Neural cell (in vitro differentiated cells): ENCODE results near the gene HSPA1A. TPM values are rescaled to one million over a fixed set of nuclear protein-coding genes. Genes with fewer than 3 reads are reported as not detected.
"Not testable (repeated sequence)": the region's sequence is repeated elsewhere in the genome, so short reads cannot be mapped to it uniquely, and the experiment has no call there.

Experiments
- H2AFZ ChIP-seq: fragments of 200-600, 300-800 bp; sonication (generic), shearing (Covaris generic); 2 replicates; pipeline ENCODE4 v1.6.0; 2014; ENCODE audit warnings: low read depth, mild to moderate bottlenecking, antibody characterized with exemption, low read length, moderate library complexity
- H3F3A ChIP-seq: fragments of 200-600 bp; shearing (Covaris generic); 2 replicates; pipeline ENCODE4 v1.6.1; 2016; ENCODE audit warnings: mild to moderate bottlenecking, moderate library complexity, mixed read lengths, antibody characterized with exemption, low read length; ENCODE audit not compliant: insufficient read depth, poor library complexity, severe bottlenecking
- H3K27ac ChIP-seq: fragments of 200-600, 300-800 bp; sonication (generic), shearing (Covaris generic); 2 replicates; pipeline ENCODE4 v1.5.1; 2014; ENCODE audit warnings: mild to moderate bottlenecking, low read length, moderate library complexity
- H3K27me3 ChIP-seq: fragments of 300-800, 200-600 bp; sonication (generic), shearing (Covaris generic); 2 replicates; pipeline ENCODE4 v1.6.0; 2014; ENCODE audit warnings: mild to moderate bottlenecking, low read depth, low read length, moderate library complexity; ENCODE audit not compliant: insufficient read depth
- H3K36me3 ChIP-seq: fragments of 300-800, 200-600 bp; sonication (generic), shearing (Covaris generic); 2 replicates; pipeline ENCODE4 v1.5.1; 2014; ENCODE audit warnings: mild to moderate bottlenecking, antibody characterized with exemption, low read length, moderate library complexity; ENCODE audit not compliant: insufficient read depth
- H3K4me2 ChIP-seq: fragments of 300-800, 200-600 bp; sonication (generic), shearing (Covaris generic); 2 replicates; pipeline ENCODE4 v1.6.0; 2014; ENCODE audit warnings: mild to moderate bottlenecking, low read length
- H3K4me3 ChIP-seq: fragments of 300-800, 200-600 bp; sonication (generic), shearing (Covaris generic); 2 replicates; pipeline ENCODE4 v1.5.1; 2014; ENCODE audit warnings: mild to moderate bottlenecking, low read length, moderate library complexity
- H3K79me2 ChIP-seq: fragments of 200-600 bp; shearing (Covaris generic); replicated peaks from 2 replicates; pipeline ENCODE4 v1.6.0; 2014; ENCODE audit warnings: mild to moderate bottlenecking, low read length, moderate library complexity; ENCODE audit not compliant: insufficient read depth
- H3K9ac ChIP-seq: fragments of 300-800, 200-600 bp; sonication (generic), shearing (Covaris generic); 2 replicates; pipeline ENCODE4 v1.6.1; 2016; ENCODE audit warnings: mild to moderate bottlenecking, low read length, mixed read lengths
- H3K9me2 ChIP-seq: fragments of 200-600 bp; shearing (Covaris generic); 2 replicates; pipeline ENCODE4 v1.6.1; 2016; ENCODE audit warnings: mild to moderate bottlenecking, low read length, mixed read lengths; ENCODE audit not compliant: insufficient read depth
- H3K9me3 ChIP-seq: fragments of 200-600, 300-800 bp; sonication (generic), shearing (Covaris generic); 2 replicates; pipeline ENCODE4 v1.6.1; 2016; ENCODE audit warnings: mild to moderate bottlenecking, mixed run types, low read length, moderate library complexity, mixed read lengths
- H4K20me1 ChIP-seq: fragments of 200-600 bp; shearing (Covaris generic); 2 replicates; pipeline ENCODE4 v1.6.1; 2016; ENCODE audit warnings: mild to moderate bottlenecking, mixed run types; ENCODE audit not compliant: insufficient read depth
- CTCF ChIP-seq: fragments of 450-650 bp; IDR thresholded peaks from 2 replicates; pipeline ENCODE4 v1.5.1; 2014; ENCODE audit warnings: antibody characterized with exemption, mild to moderate bottlenecking, moderate library complexity; ENCODE audit not compliant: poor library complexity, severe bottlenecking
- EP300 ChIP-seq: fragments of 450-650 bp; conservative IDR thresholded peaks from 2 replicates; pipeline ENCODE4 v1.6.1; 2014; ENCODE audit warnings: antibody characterized with exemption, mild to moderate bottlenecking, moderate library complexity; ENCODE audit not compliant: poor library complexity, severe bottlenecking
- EZH2 ChIP-seq: fragments of 200-600, 300-800 bp; shearing (Covaris generic), sonication (generic); IDR thresholded peaks from 2 replicates; pipeline ENCODE4 v1.6.1; 2014; ENCODE audit warnings: antibody characterized with exemption, low read length, borderline replicate concordance, mild to moderate bottlenecking; ENCODE audit not compliant: insufficient read depth, poor library complexity, severe bottlenecking
- MXI1 ChIP-seq: fragments of 450-650 bp; conservative IDR thresholded peaks from 2 replicates; pipeline ENCODE4 v1.6.1; 2014; ENCODE audit warnings: antibody characterized with exemption, mild to moderate bottlenecking; ENCODE audit not compliant: poor library complexity, severe bottlenecking
- POLR2AphosphoS5 ChIP-seq: IDR thresholded peaks from 2 replicates; pipeline ENCODE4 v1.6.1; 2012
- RAD21 ChIP-seq: fragments of 450-650 bp; conservative IDR thresholded peaks from 2 replicates; pipeline ENCODE4 v1.6.1; 2014; ENCODE audit warnings: antibody characterized with exemption, mild to moderate bottlenecking, moderate library complexity
- REST ChIP-seq: IDR thresholded peaks from 2 replicates; pipeline ENCODE4 v1.6.1; 2012; ENCODE audit warnings: borderline replicate concordance
- SMC3 ChIP-seq: fragments of 450-650 bp; conservative IDR thresholded peaks from 2 replicates; pipeline ENCODE4 v1.6.1; 2014; ENCODE audit warnings: antibody characterized with exemption, mild to moderate bottlenecking, moderate library complexity; ENCODE audit not compliant: poor library complexity
- TAF1 ChIP-seq: IDR thresholded peaks from 2 replicates; pipeline ENCODE4 v1.6.1; 2012; ENCODE audit warnings: low read depth
- polyA plus RNA-seq: library from polyadenylated mRNA; depleted of rRNA; stranded (reverse); fragments of >200 nt; gene quantifications from 2 replicates; pipeline ENCODE4 v1.2.3, GENCODE V29; 2014

The HSPA1A gene
- polyA plus RNA-seq, 1 donor from 2014 or later = 50.9 TPM

- Histone ChIP-seq H2AFZ (no peak overlapping the region), H3K4me3 (peak overlapping the region; percentile 98), H3K36me3 (peaks cover 4% of the 10 kb centered on the region), H3F3A (no peaks in the 10 kb centered on the region), H3K9me2 (no peaks in the 10 kb centered on the region), H3K79me2 (peaks cover 29% of the 10 kb centered on the region), H3K27ac (no peak overlapping the region), H3K9me3 (no peaks in the 10 kb centered on the region), H3K4me2 (peak overlapping the region; percentile 90), H3K27me3 (no peaks in the 10 kb centered on the region), H3K9ac (no peak overlapping the region), H4K20me1 (no peaks in the 10 kb centered on the region)
- TF ChIP-seq SMC3 (no peak), EZH2 (no peak), POLR2AphosphoS5 (no peak), REST (no peak), EP300 (no peak), RAD21 (no peak), CTCF (no peak), MXI1 (no peak), TAF1 (no peak)
Observed at GRCh38 chr6:31837369-31838113, 22.2 kb downstream of the HSPA1A start.

- H3K9ac ChIP-seq, H3K36me3 ChIP-seq, H3K4me2 ChIP-seq, H3K27ac ChIP-seq, H2AFZ ChIP-seq, H3F3A ChIP-seq, H3K9me2 ChIP-seq, H3K9me3 ChIP-seq, H3K27me3 ChIP-seq, H4K20me1 ChIP-seq: not testable (repeated sequence)
- Histone ChIP-seq H3K4me3 (peak overlapping the region; percentile 98), H3K79me2 (peaks cover 29% of the 10 kb centered on the region)
Observed at GRCh38 chr6:31838114-31838553, 22.8 kb downstream of the HSPA1A start.
